ENCODE results near the gene TMEM37.

The TMEM37 gene

DNA sequence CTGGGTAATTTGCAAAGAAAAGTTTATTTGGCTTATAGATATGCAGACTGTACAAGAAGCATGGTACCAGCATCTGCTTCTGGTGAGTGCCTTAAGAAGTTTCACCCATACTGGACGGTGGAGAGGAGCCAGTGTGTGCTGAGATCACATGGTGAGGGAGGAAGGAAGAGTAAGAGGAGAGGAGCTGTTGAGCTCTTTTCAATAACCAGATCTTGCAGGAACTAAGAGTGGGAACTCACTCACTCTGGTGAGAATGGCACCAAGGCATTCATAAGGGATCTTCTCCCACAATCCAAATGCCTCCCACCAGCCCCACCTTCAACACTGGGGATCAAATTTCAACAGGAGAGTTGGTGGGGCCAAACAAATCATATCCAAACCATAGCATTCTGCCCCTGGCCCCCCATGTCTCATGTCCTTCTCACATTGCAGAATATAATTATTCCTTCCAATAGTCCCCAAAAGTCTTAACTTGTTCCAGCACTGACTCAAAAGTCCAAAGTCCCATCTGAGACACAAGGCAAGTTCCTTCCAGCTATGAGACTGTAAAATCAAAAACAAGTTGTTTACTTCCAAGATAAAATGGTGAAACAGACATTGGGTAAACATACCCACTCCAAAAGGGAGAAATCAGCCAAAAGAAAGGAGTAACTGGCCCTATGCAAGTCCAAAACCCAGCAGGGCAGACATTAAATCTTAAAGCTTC, 11.7 kb upstream of the TMEM37 start:
- DNase-seq: no peak

GRCh38 chr2:119421304-119421703, 10.3 kb upstream of the TMEM37 start:
- no peak for DNase-seq

DNA sequence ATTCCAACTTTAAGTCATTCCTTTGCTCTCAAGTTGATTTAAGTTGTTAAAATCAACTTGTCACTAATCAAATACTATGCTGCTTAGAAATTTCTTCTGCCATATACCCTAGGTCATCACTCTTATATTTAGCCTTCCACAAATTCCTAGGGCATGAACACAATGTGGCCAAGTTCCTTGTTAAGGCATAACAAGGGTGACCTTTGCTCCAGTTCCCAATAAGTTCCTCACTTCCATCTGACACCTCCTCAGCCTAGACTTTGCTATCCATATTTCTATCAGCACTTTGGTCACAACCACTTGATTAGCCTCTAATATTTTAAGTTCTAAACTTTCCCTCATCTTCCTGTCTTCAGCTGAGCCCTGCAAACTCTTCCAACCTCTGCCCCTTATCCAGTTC, 9.9 kb upstream of the TMEM37 start:
- DNase-seq: no peak

- no peak for DNase-seq
Observed at GRCh38 chr2:119422360-119423107, 9.1 kb upstream of the TMEM37 start.

GRCh38 chr2:119423108-119423444, 8.6 kb upstream of the TMEM37 start:
- DNase-seq: no peak

GRCh38 chr2:119423811-119424210, 7.8 kb upstream of the TMEM37 start:
- no peak for DNase-seq

GRCh38 chr2:119424284-119425118, 7.2 kb upstream of the TMEM37 start:
- no peak for DNase-seq

- DNase-seq: no peak
Observed at GRCh38 chr2:119425119-119425405, 6.6 kb upstream of the TMEM37 start.

DNA sequence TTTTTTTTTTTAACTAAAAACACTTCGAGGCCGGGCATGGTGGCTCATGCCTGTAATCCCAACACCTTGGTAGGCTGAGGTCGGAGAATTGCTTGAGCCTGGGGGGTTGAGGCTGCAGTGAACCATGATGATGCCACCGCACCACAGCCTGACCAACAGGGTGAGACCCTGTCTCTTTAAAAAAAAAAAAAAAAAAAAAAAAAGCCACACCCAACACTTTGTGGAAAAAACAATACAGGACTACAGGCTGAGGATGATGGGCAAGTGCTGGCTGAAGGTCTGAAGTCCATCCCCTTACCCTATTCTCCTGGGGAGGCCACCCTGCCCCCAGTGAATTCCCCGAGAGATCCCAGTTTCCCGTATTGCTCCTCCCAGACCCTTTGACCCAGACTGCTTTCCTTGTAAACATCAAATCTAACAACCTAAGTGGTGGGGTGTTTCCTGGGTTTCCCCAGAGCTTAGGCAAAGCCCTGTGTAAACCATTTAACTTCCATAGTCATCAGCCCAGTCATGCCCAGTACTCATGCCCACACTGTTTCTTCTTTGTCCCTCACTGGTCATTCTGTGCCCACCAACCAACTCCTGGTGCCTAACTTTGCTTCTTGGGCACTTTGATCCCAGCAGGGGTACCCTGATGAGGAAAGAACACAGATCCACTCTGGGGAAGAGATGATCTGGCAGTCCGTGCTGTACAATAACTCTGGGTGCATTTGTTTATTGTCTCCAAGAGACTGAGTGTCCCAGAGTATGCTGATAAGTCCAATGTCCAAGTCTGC, 5.8 kb upstream of the TMEM37 start:
- DNase-seq: no peak

GRCh38 chr2:119426396-119426675, 5.3 kb upstream of the TMEM37 start:
- DNase-seq: no peak

- DNase-seq: no peak
Observed at GRCh38 chr2:119426801-119427395, 4.8 kb upstream of the TMEM37 start.

- DNase-seq: no peak
Observed at GRCh38 chr2:119427756-119428155, 3.9 kb upstream of the TMEM37 start.

DNA sequence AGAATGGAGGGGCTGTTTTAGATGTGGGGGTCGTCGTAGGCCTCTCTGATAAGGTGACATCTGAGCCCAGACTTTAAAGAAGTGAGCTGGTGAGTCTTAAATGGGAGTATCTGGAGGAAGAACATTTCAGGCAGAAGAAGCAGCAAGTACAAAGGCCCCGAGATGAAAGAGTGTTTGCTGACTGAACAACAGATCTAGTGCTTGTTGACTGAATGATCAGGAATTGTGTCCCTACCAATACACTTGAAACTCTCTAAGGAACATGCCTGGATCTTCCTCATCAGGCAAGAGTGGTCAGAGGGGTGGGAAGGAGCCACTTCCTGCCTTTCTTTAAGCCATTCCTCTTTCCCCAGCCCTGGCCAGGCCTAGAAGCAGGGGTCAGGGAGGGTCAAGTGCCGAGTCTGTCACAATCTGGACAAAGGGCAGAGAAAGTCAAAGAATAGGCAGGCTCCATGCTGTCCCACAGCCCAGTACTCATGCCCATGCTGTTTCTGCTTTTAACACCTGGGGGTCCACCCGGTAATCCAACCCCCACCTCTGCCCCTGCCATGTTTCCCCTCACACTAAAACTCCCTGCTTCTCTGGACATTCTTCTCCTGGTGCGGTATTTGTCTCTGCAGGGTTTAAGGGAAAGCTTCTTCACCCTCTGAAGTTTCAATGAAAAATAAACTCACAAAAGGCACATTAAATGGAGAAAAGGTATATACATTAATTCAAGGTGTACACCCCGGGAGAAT, 3.0 kb upstream of the TMEM37 start:
- no peak for DNase-seq

GRCh38 chr2:119429225-119429981, 2.3 kb upstream of the TMEM37 start:
- DNase-seq: no peak

DNA sequence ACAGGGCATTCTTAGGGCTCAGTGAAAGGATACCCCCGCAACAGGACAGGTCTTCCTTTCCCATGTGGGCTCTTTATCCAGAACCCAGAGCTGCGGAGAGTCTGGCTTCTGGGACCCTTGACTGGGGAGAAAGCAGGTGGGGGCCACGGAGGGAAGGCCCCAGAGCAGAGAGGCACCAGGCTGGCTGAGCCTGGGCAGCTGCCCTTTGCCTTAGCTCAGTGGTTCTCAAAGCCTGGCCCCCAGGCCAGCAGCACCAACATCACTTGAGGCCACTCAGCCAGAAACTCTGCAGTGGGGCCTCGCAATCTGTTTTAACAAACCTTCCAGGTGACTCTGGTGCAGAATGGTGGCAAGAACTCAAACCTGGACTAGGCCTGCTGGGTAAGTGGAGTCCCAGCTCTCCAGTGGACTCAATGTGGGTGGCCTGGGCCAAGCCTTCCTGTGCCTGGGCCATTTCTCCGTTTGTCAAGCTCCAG, 1.6 kb upstream of the TMEM37 start:
- DNase-seq: no peak

DNA sequence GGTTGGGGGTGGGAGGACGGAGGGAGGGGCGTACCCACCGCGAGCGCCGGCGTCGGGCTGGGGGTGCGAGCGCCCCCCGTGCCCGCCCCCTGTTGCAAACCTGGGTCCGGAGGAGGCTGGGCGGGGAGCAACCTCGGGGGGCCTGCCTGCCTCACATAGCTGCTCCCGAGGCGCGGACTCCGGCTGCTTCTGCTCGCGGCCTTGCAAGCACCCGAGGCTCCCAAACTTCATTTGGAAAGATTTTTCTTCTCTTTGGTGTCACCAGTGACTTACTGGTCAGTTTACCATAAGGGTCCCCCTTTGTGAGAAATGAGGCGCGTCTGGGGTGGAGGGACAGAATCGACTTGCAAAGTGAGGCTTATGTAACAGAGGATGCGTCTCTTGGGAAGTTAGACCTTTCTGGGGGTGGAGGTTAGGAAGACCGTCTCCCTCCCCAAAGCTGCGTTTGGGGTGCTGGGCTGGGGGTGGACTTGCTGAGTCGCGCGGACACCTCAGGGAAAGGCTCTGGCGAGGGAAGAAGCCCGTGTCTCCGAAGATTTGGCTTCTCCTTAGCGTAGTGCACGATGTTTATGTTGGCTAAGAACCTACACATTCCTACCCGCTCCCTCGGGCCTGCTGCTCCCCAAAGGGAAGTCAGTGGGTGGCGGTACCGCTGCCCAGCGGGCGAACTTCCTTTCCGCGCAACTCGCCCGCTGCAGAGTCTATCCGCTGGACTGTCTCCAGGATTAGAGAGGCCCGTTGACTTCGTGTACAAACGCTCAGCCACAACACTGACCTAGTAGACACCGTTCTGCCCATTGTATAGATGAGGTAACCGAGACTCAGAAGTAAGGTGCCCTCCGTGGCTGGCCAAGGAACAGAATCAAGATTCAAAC, 559 bp downstream of the TMEM37 start:
- DNase-seq: no peak

DNA sequence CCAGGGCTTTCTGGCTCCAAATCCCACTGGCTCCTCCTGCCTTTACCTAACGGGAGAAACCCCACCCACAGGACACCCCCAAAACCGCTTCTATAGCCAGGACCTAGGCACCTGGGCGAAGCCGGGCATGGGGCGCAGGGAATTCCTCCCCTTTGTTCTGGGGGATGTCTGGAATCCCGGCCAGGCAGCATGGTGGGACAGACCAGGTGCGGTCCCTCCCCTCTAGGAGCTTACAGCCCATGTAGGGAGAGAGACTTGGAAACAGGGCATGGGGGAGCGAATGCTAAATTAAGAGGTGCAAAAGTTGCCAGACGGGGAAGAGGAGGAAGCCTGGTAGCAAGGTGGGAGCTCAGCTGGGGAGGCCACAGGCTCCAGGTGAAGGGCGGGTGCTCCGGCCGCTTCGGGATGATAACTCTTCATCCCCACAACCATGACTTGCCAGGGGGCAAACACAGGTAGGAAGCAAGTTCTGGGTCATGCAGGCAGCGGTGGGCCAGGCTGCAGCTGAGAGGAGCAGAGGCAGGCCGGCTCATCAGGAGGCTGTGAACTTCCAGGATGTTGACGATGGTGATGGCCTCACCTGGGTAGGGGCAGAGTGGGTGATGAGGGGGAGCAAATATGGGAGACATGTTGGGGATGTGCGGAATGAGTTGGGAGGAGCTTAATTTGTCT, 1.3 kb downstream of the TMEM37 start:
- DNase-seq: no peak

- no peak for DNase-seq
Observed at GRCh38 chr2:119433636-119434327, 2.1 kb downstream of the TMEM37 start.

- DNase-seq: no peak
Observed at GRCh38 chr2:119434664-119435063, 3.0 kb downstream of the TMEM37 start.

Measured in NCI-H1694 (cell line).